ENCODE measurements around the gene STAT6.

STAT6 gene

DNA sequence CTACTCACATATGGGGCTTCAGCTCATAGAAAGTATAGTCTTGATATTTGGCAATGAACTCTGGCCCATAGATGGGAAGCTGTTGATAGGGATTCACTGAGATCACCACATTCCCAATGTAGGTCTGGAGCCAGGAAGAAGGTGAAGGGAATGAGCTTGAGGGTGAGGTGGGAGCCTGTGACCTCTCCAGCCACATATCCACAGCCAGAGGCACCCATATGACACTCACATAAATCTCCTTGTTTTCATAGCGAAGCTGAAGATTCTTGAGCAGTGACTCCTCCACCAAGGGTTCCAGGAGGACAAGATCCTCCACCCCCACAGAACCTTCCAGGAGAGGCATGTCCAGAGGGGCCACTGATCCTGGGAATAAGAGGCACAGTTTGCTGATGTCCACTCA is 63.2 kb downstream of the STAT6 start:
- no peaks in the 10 kb centered on the region for H3K9me3 ChIP-seq (replicated peaks; ENCODE audit: low read length)
- H3K36me3 ChIP-seq (ENCODE audit: insufficient read depth, low read length), result no peaks in the 10 kb centered on the region
- no peaks in the 10 kb centered on the region for H3K4me1 ChIP-seq (ENCODE audit: control insufficient read depth, insufficient read depth, low read length)
- H3K4me3 ChIP-seq (ENCODE audit: low read length), result no peak overlapping the region
- H3K4me2 ChIP-seq (ENCODE audit: low read length), result no peak overlapping the region
- peaks cover 40% of the 10 kb centered on the region for H3K27me3 ChIP-seq (ENCODE audit: control insufficient read depth, insufficient read depth, low read length)
- H3K9ac ChIP-seq (ENCODE audit: low read depth, low read length), result no peak overlapping the region

DNA sequence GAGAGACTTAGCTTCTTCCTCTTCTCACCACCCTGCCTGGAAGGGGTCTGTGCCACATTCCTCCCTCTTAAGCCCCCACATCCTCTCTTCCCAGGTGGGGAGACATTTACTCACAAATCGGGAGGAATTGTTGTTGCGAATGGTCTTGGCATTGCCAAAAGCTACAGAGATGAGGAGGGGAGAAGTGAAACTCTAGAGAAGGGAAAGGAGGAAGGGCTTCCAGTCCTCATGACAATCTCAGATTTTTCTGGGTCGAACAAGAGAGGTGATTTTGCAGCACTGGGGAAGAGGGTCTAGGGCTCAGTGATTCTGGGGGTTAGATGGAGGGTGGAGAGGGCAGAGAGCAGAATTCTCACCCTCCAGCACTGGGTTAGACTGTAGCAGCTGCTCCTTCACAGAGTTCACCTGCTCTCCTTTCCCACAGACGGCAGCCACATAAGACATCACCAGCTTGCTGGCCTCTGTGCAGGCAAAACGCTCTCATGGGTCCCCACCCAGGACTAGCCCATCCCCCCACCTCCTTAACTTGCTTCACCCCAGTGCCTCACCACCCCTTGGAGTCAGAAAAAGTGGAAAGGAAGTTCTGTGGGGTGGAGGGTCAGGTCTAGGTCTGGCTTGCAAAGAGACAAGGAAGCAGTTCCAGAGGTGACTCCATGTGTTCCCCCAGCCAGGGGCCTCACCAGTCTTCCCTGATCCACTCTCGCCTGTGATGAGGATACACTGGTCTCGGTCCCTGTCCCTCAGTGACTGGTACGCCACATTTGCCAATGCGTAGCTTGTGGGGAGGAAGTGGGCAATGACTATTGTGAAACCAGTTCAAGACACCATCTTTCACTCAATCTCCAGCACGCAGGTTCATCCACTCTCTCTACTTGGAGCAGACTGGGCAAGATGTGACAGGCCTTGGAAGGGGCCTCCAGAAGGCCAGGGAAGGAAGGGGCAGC is 63.9 kb downstream of the STAT6 start:
- Histone ChIP-seq H3K9me3 (replicated peaks; ENCODE audit: low read length) (no peaks in the 10 kb centered on the region), H3K4me2 (ENCODE audit: low read length) (no peak overlapping the region), H3K27me3 (ENCODE audit: control insufficient read depth, insufficient read depth, low read length) (peaks cover 47% of the 10 kb centered on the region), H3K36me3 (ENCODE audit: insufficient read depth, low read length) (no peaks in the 10 kb centered on the region), H3K9ac (ENCODE audit: low read depth, low read length) (no peak overlapping the region), H3K4me3 (ENCODE audit: low read length) (no peak overlapping the region), H3K4me1 (ENCODE audit: control insufficient read depth, insufficient read depth, low read length) (no peaks in the 10 kb centered on the region)

DNA sequence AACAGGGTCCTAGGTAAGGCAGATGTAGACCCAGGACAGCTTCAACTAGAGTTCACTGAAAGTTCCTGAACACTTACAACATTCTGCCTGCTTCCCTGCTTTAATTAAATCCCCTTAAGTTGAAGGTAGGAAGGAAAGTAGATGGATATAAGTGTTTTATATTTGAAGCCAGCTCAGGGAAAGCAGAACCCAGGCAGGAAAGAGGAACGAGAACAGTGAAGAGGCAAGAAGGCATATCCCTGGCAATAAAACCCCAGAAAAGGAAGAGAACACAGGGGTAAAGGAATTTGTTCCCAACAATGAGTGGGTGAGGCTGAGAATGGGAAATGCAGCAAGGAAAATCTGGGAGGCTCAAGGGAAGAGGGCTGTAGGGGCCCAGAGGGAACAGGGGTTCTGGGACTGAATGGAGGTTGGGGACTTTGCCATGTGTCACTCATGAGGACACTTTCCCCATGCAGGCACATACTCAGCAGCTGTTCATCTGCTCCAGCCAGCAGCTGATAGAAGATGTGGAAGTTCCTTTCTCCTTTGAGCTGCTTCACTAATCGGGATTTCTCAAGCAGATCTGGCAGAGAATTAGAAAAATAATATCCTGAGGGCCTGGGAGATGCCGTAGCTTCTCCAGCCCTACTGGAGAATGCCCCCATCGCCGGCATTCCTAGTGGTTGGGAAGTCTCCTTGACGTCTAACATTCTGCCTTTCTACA is 64.9 kb downstream of the STAT6 start:
- Histone ChIP-seq H3K9ac (ENCODE audit: low read depth, low read length) (no peak overlapping the region), H3K27me3 (ENCODE audit: control insufficient read depth, insufficient read depth, low read length) (peaks cover 53% of the 10 kb centered on the region), H3K4me2 (ENCODE audit: low read length) (no peak overlapping the region), H3K36me3 (ENCODE audit: insufficient read depth, low read length) (no peaks in the 10 kb centered on the region), H3K9me3 (replicated peaks; ENCODE audit: low read length) (no peaks in the 10 kb centered on the region), H3K4me1 (ENCODE audit: control insufficient read depth, insufficient read depth, low read length) (no peaks in the 10 kb centered on the region), H3K4me3 (ENCODE audit: low read length) (no peak overlapping the region)

All from skeletal muscle satellite cell (primary cell).